ENCODE measurements around the gene USP54.

The USP54 gene

GRCh38 chr10:73559590-73559989, 31.6 kb downstream of the USP54 start:
- DNase-seq (ENCODE audit: low read depth), result no peak
- no peak overlapping the region for H3K4me3 ChIP-seq (ENCODE audit: control insufficient read depth, low read depth, low read length)
- TF ChIP-seq CTCF (IDR thresholded peaks at IDR 0.05; ENCODE audit: control insufficient read depth, insufficient read depth, low read depth, low read length, missing control alignments), result no peak

- no peak overlapping the region for H3K4me3 ChIP-seq (ENCODE audit: control insufficient read depth, low read depth, low read length)
- no peak for DNase-seq (ENCODE audit: low read depth)
- TF ChIP-seq CTCF (IDR thresholded peaks at IDR 0.05; ENCODE audit: control insufficient read depth, insufficient read depth, low read depth, low read length, missing control alignments), result no peak
Observed at GRCh38 chr10:73556855-73557254, 34.3 kb downstream of the USP54 start.

- TF ChIP-seq CTCF (IDR thresholded peaks at IDR 0.05; ENCODE audit: control insufficient read depth, insufficient read depth, low read depth, low read length, missing control alignments), result no peak
- no peak for DNase-seq (ENCODE audit: low read depth)
- no peak overlapping the region for H3K4me3 ChIP-seq (ENCODE audit: control insufficient read depth, low read depth, low read length)
Observed at GRCh38 chr10:73554721-73555120, 36.4 kb downstream of the USP54 start.

GRCh38 chr10:73553761-73554160, 37.4 kb downstream of the USP54 start:
- H3K4me3 ChIP-seq (ENCODE audit: control insufficient read depth, low read depth, low read length), result no peak overlapping the region
- DNase-seq (ENCODE audit: low read depth), result no peak
- TF ChIP-seq CTCF (IDR thresholded peaks at IDR 0.05; ENCODE audit: control insufficient read depth, insufficient read depth, low read depth, low read length, missing control alignments), result no peak

GRCh38 chr10:73552819-73553715, 38.1 kb downstream of the USP54 start:
- H3K4me3 ChIP-seq (ENCODE audit: control insufficient read depth, low read depth, low read length), result no peak overlapping the region
- DNase-seq (ENCODE audit: low read depth), result no peak
- no peak for TF ChIP-seq CTCF (IDR thresholded peaks at IDR 0.05; ENCODE audit: control insufficient read depth, insufficient read depth, low read depth, low read length, missing control alignments)

- TF ChIP-seq CTCF (IDR thresholded peaks at IDR 0.05; ENCODE audit: control insufficient read depth, insufficient read depth, low read depth, low read length, missing control alignments), result no peak
- H3K4me3 ChIP-seq (ENCODE audit: control insufficient read depth, low read depth, low read length), result no peak overlapping the region
- DNase-seq (ENCODE audit: low read depth), result no peak
Observed at GRCh38 chr10:73551515-73551914, 39.6 kb downstream of the USP54 start.
